ENCODE data around the gene PLAGL2.

Gene PLAGL2

DNA sequence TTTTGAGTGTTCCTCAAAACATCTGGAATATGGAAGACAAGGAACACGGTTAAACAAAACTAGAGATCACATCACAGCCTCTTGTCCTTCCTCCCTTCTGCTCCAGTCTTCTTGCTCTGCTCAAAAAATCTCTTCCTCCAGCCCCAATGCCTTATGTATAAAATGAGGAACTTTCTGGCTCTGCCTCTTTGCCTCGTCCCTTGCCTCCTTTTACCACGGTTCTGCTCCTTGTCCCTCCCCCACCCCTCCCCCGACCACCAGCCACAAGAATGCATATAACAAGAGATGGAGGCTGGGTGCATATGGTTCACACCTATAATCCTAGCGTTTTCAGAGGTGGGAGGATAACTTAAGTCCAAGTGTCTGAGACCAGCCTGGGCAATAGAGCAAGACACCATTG, 43.6 kb downstream of the PLAGL2 start:
- Histone ChIP-seq H3K36me3 (ENCODE audit: insufficient read depth, low read length) (peaks cover 62% of the 10 kb centered on the region; the same call in 1 of the 2 replicates), H3K27me3 (ENCODE audit: insufficient read depth, low read length, poor library complexity, severe bottlenecking) (no peaks in the 10 kb centered on the region), H3K79me2 (ENCODE audit: insufficient read depth, low read length) (no peaks in the 10 kb centered on the region), H3K9me3 (ENCODE audit: insufficient read depth, low read depth, low read length) (no peaks in the 10 kb centered on the region), H3K4me2 (ENCODE audit: low read depth, low read length, poor library complexity, severe bottlenecking) (no peak overlapping the region), H2AFZ (ENCODE audit: low read length) (no peak overlapping the region), H3K4me1 (ENCODE audit: insufficient read depth, low read length, poor library complexity, severe bottlenecking) (no peaks in the 10 kb centered on the region), H4K20me1 (ENCODE audit: insufficient read depth, low read length, poor library complexity, severe bottlenecking) (no peaks in the 10 kb centered on the region), H3K9me2 (replicated peaks; ENCODE audit: low read depth, low read length) (no peaks in the 10 kb centered on the region), H3K9ac (ENCODE audit: low read depth, low read length, poor library complexity, severe bottlenecking) (no peak overlapping the region), H3F3A (ENCODE audit: low read depth) (no peaks in the 10 kb centered on the region), H3K4me3 (ENCODE audit: low read length, poor library complexity, severe bottlenecking) (no peak overlapping the region)
- TF ChIP-seq, protein P1, sequence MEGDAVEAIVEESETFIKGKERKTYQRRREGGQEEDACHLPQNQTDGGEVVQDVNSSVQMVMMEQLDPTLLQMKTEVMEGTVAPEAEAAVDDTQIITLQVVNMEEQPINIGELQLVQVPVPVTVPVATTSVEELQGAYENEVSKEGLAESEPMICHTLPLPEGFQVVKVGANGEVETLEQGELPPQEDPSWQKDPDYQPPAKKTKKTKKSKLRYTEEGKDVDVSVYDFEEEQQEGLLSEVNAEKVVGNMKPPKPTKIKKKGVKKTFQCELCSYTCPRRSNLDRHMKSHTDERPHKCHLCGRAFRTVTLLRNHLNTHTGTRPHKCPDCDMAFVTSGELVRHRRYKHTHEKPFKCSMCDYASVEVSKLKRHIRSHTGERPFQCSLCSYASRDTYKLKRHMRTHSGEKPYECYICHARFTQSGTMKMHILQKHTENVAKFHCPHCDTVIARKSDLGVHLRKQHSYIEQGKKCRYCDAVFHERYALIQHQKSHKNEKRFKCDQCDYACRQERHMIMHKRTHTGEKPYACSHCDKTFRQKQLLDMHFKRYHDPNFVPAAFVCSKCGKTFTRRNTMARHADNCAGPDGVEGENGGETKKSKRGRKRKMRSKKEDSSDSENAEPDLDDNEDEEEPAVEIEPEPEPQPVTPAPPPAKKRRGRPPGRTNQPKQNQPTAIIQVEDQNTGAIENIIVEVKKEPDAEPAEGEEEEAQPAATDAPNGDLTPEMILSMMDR (conservative IDR thresholded peaks at IDR 0.05; ENCODE audit: low read length) = no peak
- no peak for TF ChIP-seq EZH2phosphoT487 (IDR thresholded peaks at IDR 0.05; ENCODE audit: borderline replicate concordance)

DNA sequence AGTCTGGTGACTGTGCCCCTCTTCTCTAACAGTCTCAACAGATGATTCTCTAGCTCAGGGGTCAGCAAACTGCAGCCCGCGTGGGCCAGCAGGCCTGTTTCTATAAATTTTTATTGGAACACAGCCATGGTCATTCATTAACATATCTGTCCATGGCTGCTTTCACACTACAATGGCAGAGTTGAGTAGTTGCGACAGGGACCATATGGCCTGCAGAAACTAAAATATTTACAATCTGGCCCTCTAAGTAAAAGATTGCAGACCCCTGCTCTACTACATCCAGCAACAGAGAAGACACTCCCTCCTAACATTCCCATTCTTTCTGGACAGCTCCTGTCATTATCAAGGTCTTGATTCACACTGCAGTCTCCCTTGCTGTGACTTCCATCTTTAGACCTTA, 45.2 kb downstream of the PLAGL2 start:
- Histone ChIP-seq H3K9me2 (replicated peaks; ENCODE audit: low read depth, low read length) (no peaks in the 10 kb centered on the region), H3F3A (ENCODE audit: low read depth) (no peaks in the 10 kb centered on the region), H3K9me3 (ENCODE audit: insufficient read depth, low read depth, low read length) (no peaks in the 10 kb centered on the region), H2AFZ (ENCODE audit: low read length) (no peak overlapping the region), H3K27me3 (ENCODE audit: insufficient read depth, low read length, poor library complexity, severe bottlenecking) (no peaks in the 10 kb centered on the region), H3K4me3 (ENCODE audit: low read length, poor library complexity, severe bottlenecking) (no peak overlapping the region), H3K79me2 (ENCODE audit: insufficient read depth, low read length) (no peaks in the 10 kb centered on the region), H3K36me3 (ENCODE audit: insufficient read depth, low read length) (peaks cover 71% of the 10 kb centered on the region; the same call in 1 of the 2 replicates), H3K9ac (ENCODE audit: low read depth, low read length, poor library complexity, severe bottlenecking) (no peak overlapping the region), H3K4me2 (ENCODE audit: low read depth, low read length, poor library complexity, severe bottlenecking) (no peak overlapping the region), H4K20me1 (ENCODE audit: insufficient read depth, low read length, poor library complexity, severe bottlenecking) (no peaks in the 10 kb centered on the region), H3K4me1 (ENCODE audit: insufficient read depth, low read length, poor library complexity, severe bottlenecking) (no peaks in the 10 kb centered on the region)
- TF ChIP-seq EZH2phosphoT487 (IDR thresholded peaks at IDR 0.05; ENCODE audit: borderline replicate concordance) = no peak
- TF ChIP-seq, protein P1 (conservative IDR thresholded peaks at IDR 0.05; ENCODE audit: low read length) = no peak

GRCh38 chr20:32160341-32160740, 47.2 kb downstream of the PLAGL2 start:
- Histone ChIP-seq H3K9me3 (ENCODE audit: insufficient read depth, low read depth, low read length) (no peaks in the 10 kb centered on the region), H3K4me3 (ENCODE audit: low read length, poor library complexity, severe bottlenecking) (no peak overlapping the region), H4K20me1 (ENCODE audit: insufficient read depth, low read length, poor library complexity, severe bottlenecking) (no peaks in the 10 kb centered on the region), H3K79me2 (ENCODE audit: insufficient read depth, low read length) (no peaks in the 10 kb centered on the region), H3F3A (ENCODE audit: low read depth) (no peaks in the 10 kb centered on the region), H3K27me3 (ENCODE audit: insufficient read depth, low read length, poor library complexity, severe bottlenecking) (no peaks in the 10 kb centered on the region), H3K4me1 (ENCODE audit: insufficient read depth, low read length, poor library complexity, severe bottlenecking) (no peaks in the 10 kb centered on the region), H3K36me3 (ENCODE audit: insufficient read depth, low read length) (peaks cover 58% of the 10 kb centered on the region; the same call in 1 of the 2 replicates), H3K9ac (ENCODE audit: low read depth, low read length, poor library complexity, severe bottlenecking) (no peak overlapping the region), H3K4me2 (ENCODE audit: low read depth, low read length, poor library complexity, severe bottlenecking) (no peak overlapping the region), H2AFZ (ENCODE audit: low read length) (no peak overlapping the region), H3K9me2 (replicated peaks; ENCODE audit: low read depth, low read length) (no peaks in the 10 kb centered on the region)
- TF ChIP-seq, protein P1 (conservative IDR thresholded peaks at IDR 0.05; ENCODE audit: low read length) = no peak
- no peak for TF ChIP-seq EZH2phosphoT487 (IDR thresholded peaks at IDR 0.05; ENCODE audit: borderline replicate concordance)
